Endothelial cell of umbilical vein (primary cell): ENCODE data around the gene ACP1. TPM values are rescaled to one million over a fixed set of nuclear protein-coding genes. Genes with fewer than 3 reads are reported as not detected.

Source experiments
- BruUV-seq: library from RNA; stranded (reverse); fragments of 400-500 nt; replicated peaks from 2 replicates; lab custom pipeline; 2021; lab: Mats Ljungman, UMichigan
- CTCF ChIA-PET: fragments of 300-600, 350-600 bp; sonication (Branson Sonifier 250); formaldehyde crosslinking; loops from one replicate; lab custom pipeline; 2021; ENCODE audit warnings: antibody characterized with exemption, inconsistent platforms; lab: Charles Lee
- POLR2A ChIA-PET: fragments of 300-600, 350-600 bp; sonication (Branson Sonifier 250); formaldehyde crosslinking; loops from one replicate; lab custom pipeline; 2021; ENCODE audit warnings: antibody characterized with exemption, inconsistent platforms; lab: Charles Lee
- DNase-seq: peaks from one replicate; pipeline ENCODE4 v3.0.0-alpha.2; 2011; ENCODE audit warnings: low read depth, low spot score
- FAIRE-seq: peaks from 2 replicates; lab custom pipeline; 2011; peaks lifted over from hg19 to GRCh38; lab: Jason Lieb, UNC
- H2AFZ ChIP-seq: 2 replicates; pipeline ENCODE4 v1.6.0; 2012; ENCODE audit warnings: low read depth, low read length, control low read depth, inconsistent platforms
- H3K27ac ChIP-seq: 2 replicates; pipeline ENCODE4 v1.5.1; 2011; ENCODE audit warnings: low read depth, mild to moderate bottlenecking, control low read depth, low read length, moderate library complexity; ENCODE audit not compliant: insufficient read depth
- H3K27me3 ChIP-seq, 2 experiments: 2 replicates each; pipeline versions ENCODE4 v1.6.0 to v1.6.1; 2011; ENCODE audit warnings: low read length in 2 of 2, mixed read lengths in 1 of 2; ENCODE audit not compliant: control insufficient read depth in 2 of 2, insufficient read depth in 2 of 2
- H3K36me3 ChIP-seq, 2 experiments: 2 replicates in 1 of 2; 3 replicates in 1 of 2; pipeline ENCODE4 v1.5.1; 2011; ENCODE audit warnings: low read length in 2 of 2, mild to moderate bottlenecking in 1 of 2, moderate library complexity in 1 of 2; ENCODE audit not compliant: control insufficient read depth in 2 of 2, insufficient read depth in 2 of 2; ENCODE audit errors: extremely low read depth in 1 of 2
- H3K4me1 ChIP-seq: 3 replicates; pipeline ENCODE4 v1.5.1; 2011; ENCODE audit warnings: mild to moderate bottlenecking, low read length; ENCODE audit not compliant: control insufficient read depth, insufficient read depth; ENCODE audit errors: extremely low read depth
- H3K4me2 ChIP-seq: 2 replicates; pipeline ENCODE4 v1.6.1; 2011; ENCODE audit warnings: low read length, control low read depth, mixed read lengths; ENCODE audit not compliant: insufficient read depth
- H3K4me3 ChIP-seq, 3 experiments: fragments of 200-600 bp in 1 of 3; sonication (generic), shearing (Covaris generic) in 1 of 3; replicated peaks in 1 of 3; 2 replicates each; pipeline ENCODE4 v1.5.1; 2011 to 2016; ENCODE audit warnings: control low read depth in 3 of 3, low read length in 3 of 3, mild to moderate bottlenecking in 2 of 3, inconsistent platforms in 1 of 3, low read depth in 1 of 3, moderate library complexity in 1 of 3; ENCODE audit not compliant: insufficient read depth in 1 of 3
- H3K79me2 ChIP-seq: 2 replicates; pipeline ENCODE4 v1.6.0; 2012; ENCODE audit warnings: low read length, inconsistent platforms; ENCODE audit not compliant: control insufficient read depth, insufficient read depth
- H3K9ac ChIP-seq: replicated peaks from 2 replicates; pipeline ENCODE3; 2011; ENCODE audit warnings: low read length, control low read depth; ENCODE audit not compliant: insufficient read depth; ENCODE audit errors: extremely low read depth
- H3K9me1 ChIP-seq: replicated peaks from 3 replicates; pipeline ENCODE4 v1.6.0; 2011; ENCODE audit warnings: mild to moderate bottlenecking, low read length; ENCODE audit not compliant: control insufficient read depth, insufficient read depth; ENCODE audit errors: extremely low read depth
- H3K9me3 ChIP-seq: replicated peaks from 2 replicates; pipeline ENCODE4 v1.5.1; 2012; ENCODE audit warnings: low read length, inconsistent platforms; ENCODE audit not compliant: control insufficient read depth, insufficient read depth
- H4K20me1 ChIP-seq: replicated peaks from 2 replicates; pipeline ENCODE3; 2011; ENCODE audit warnings: mild to moderate bottlenecking, low read length; ENCODE audit not compliant: control insufficient read depth, insufficient read depth; ENCODE audit errors: extremely low read depth
- EZH2 ChIP-seq: IDR thresholded peaks from 2 replicates; pipeline ENCODE4 v1.6.1; 2012; ENCODE audit warnings: borderline replicate concordance, low read depth, mild to moderate bottlenecking, moderate library complexity, low read length, inconsistent platforms; ENCODE audit not compliant: severe bottlenecking
- FOS ChIP-seq: IDR thresholded peaks from 2 replicates; pipeline ENCODE4 v1.6.1; 2011; ENCODE audit warnings: mild to moderate bottlenecking, low read length, moderate library complexity, borderline replicate concordance; ENCODE audit not compliant: insufficient read depth
- GATA2 ChIP-seq: IDR thresholded peaks from 2 replicates; pipeline ENCODE4 v1.7.0; 2011; ENCODE audit warnings: low read depth, mild to moderate bottlenecking, moderate library complexity, mixed read lengths, low read length; ENCODE audit not compliant: insufficient read length, insufficient read depth
- JUN ChIP-seq: IDR thresholded peaks from 2 replicates; pipeline ENCODE4 v1.6.1; 2011; ENCODE audit warnings: borderline replicate concordance, low read depth; ENCODE audit not compliant: insufficient read length, insufficient read depth
- MYC ChIP-seq: IDR thresholded peaks from one replicate; pipeline ENCODE4 v1.6.1; 2011; ENCODE audit warnings: mild to moderate bottlenecking, low read depth, low read length
- POLR2A ChIP-seq: IDR thresholded peaks from 2 replicates; pipeline ENCODE4 v1.6.1; 2012; ENCODE audit warnings: low read depth, mild to moderate bottlenecking, control low read depth, low read length
- POLR2AphosphoS5 ChIP-seq: IDR thresholded peaks from 2 replicates; pipeline ENCODE4 v1.6.1; 2012; ENCODE audit warnings: low read depth, mild to moderate bottlenecking, control low read depth, low read length, moderate library complexity; ENCODE audit not compliant: insufficient read depth
- dilution Hi-C: fragments of 300-500 bp; cut with MboI; formaldehyde crosslinking; loops from one replicate; pipeline ENCODE4 v1.15.0; 2019; ENCODE audit warnings: low sequenced_read_pairs; ENCODE audit not compliant: extremely low pct_ligation_motif_present
- intact Hi-C: fragments of 100-400 bp; cut with micrococcal nuclease; formaldehyde crosslinking; loops from one replicate; pipeline ENCODE4 v1.10.0; 2022
- polyA plus RNA-seq, 4 experiments: library from polyadenylated mRNA; depleted of rRNA in 3 of 4; stranded (reverse) in 3 of 4; unstranded in 1 of 4; fragments of >200 nt; gene quantifications; 2 replicates each; pipeline versions ENCODE4 v1.2.1 to v1.2.3, GENCODE V29; 2011 to 2012; ENCODE audit warnings: missing spikeins in 1 of 4
- total RNA-seq: library from RNA; stranded (reverse); gene quantifications from 2 replicates; pipeline ENCODE4 v1.2.3, GENCODE V29; 2021
- TF ChIP-seq, protein P1 (sequence below), 2 donors: IDR thresholded peaks; 1 replicate in 1 of 2; 2 replicates in 1 of 2; pipeline ENCODE4 v1.5.1; 2011; ENCODE audit warnings: low read length in 2 of 2, mild to moderate bottlenecking in 2 of 2, moderate library complexity in 2 of 2, control low read depth in 1 of 2, inconsistent platforms in 1 of 2, low read depth in 1 of 2; ENCODE audit not compliant: insufficient read depth in 1 of 2; ENCODE audit errors: extremely low read depth in 1 of 2
- TF ChIP-seq, protein P2 (sequence below): IDR thresholded peaks from 2 replicates; pipeline ENCODE4 v1.6.1; 2011; ENCODE audit not compliant: insufficient read depth, insufficient read length

Gene ACP1
- total and polyA plus RNA-seq, 2 donors (not counting 3 experiments of a cell fraction or from before 2014, with no cell fraction given) = 63.4 to 80.2 TPM

DNA sequence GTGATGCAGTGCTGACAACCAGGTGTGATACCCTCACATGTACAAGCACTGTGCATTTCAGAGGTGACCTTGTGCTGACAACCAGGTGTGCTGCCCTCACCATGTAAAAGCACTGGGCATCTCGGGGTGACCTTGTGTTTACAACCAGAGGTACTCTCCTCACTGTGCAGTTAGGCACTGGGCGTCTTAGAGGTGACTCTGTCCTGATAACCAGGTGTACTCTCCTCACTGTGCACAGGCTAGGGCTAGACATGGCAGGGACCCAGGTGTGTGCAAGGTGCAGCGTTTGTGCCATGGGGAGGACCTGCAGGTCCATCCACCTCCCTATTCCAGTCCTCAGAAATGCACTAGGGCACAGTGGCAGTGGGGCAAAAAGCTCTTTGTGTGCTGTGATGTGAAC is 31.6 kb downstream of the ACP1 start:
- POLR2A ChIA-PET = no interaction called here
- no peaks in the 10 kb centered on the region for H3K79me2 ChIP-seq
- H2AFZ ChIP-seq = no peak overlapping the region
- no peak overlapping the region for H3K4me3 ChIP-seq
- no peaks in the 10 kb centered on the region for H3K9me1 ChIP-seq
- no peaks in the 10 kb centered on the region for H3K4me1 ChIP-seq
- no peaks in the 10 kb centered on the region for H4K20me1 ChIP-seq
- H3K9me3 ChIP-seq = no peaks in the 10 kb centered on the region
- dilution Hi-C loops = no loop called here
- H3K9ac ChIP-seq = no peak overlapping the region
- no peak overlapping the region for H3K4me2 ChIP-seq
- DNase-seq (no peak), FAIRE-seq (no peak)
- no TSS peak for BruUV-seq
- CTCF ChIA-PET = no interaction called here
- H3K27ac ChIP-seq = no peak overlapping the region
- TF ChIP-seq POLR2A (no peak), FOS (no peak), GATA2 (no peak), JUN (no peak), POLR2AphosphoS5 (no peak), EZH2 (no peak), MYC (no peak)
- TF ChIP-seq, protein P1, sequence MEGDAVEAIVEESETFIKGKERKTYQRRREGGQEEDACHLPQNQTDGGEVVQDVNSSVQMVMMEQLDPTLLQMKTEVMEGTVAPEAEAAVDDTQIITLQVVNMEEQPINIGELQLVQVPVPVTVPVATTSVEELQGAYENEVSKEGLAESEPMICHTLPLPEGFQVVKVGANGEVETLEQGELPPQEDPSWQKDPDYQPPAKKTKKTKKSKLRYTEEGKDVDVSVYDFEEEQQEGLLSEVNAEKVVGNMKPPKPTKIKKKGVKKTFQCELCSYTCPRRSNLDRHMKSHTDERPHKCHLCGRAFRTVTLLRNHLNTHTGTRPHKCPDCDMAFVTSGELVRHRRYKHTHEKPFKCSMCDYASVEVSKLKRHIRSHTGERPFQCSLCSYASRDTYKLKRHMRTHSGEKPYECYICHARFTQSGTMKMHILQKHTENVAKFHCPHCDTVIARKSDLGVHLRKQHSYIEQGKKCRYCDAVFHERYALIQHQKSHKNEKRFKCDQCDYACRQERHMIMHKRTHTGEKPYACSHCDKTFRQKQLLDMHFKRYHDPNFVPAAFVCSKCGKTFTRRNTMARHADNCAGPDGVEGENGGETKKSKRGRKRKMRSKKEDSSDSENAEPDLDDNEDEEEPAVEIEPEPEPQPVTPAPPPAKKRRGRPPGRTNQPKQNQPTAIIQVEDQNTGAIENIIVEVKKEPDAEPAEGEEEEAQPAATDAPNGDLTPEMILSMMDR (IDR thresholded peaks at IDR 0.05; ENCODE audit: extremely low read depth in 1 of 2, insufficient read depth in 1 of 2, low read depth in 1 of 2, low read length in 2 of 2) = no peak
- TF ChIP-seq, protein P2, sequence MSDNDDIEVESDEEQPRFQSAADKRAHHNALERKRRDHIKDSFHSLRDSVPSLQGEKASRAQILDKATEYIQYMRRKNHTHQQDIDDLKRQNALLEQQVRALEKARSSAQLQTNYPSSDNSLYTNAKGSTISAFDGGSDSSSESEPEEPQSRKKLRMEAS = no peak
- H3K36me3 ChIP-seq = no peaks in the 10 kb centered on the region
- peaks cover 0 to 3% of the 10 kb centered on the region in 2 experiments for H3K27me3 ChIP-seq
- intact Hi-C loops = no loop called here
